ES-I3 (cell line): ENCODE results near the gene DYRK1A.
"Not testable (repeated sequence)": the region's sequence is repeated elsewhere in the genome, so short reads cannot be mapped to it uniquely, and the experiment has no call there.

Source experiments
- H3K36me3 ChIP-seq: 2 replicates; pipeline ENCODE4 v1.6.1; 2013; ENCODE audit warnings: mild to moderate bottlenecking, low read length, control low read depth, moderate library complexity; ENCODE audit not compliant: insufficient read depth
- H3K4me1 ChIP-seq: 2 replicates; pipeline ENCODE4 v1.6.1; 2013; ENCODE audit warnings: mild to moderate bottlenecking, control low read depth, low read length; ENCODE audit not compliant: insufficient read depth
- H3K9ac ChIP-seq: 2 replicates; pipeline ENCODE4 v1.6.1; 2013; ENCODE audit warnings: low read depth, mild to moderate bottlenecking, low read length, moderate library complexity
- H3K9me3 ChIP-seq: 2 replicates; pipeline ENCODE4 v1.6.1; 2013; ENCODE audit warnings: mild to moderate bottlenecking, low read length, moderate library complexity; ENCODE audit not compliant: control insufficient read depth, insufficient read depth

The DYRK1A gene

DNA sequence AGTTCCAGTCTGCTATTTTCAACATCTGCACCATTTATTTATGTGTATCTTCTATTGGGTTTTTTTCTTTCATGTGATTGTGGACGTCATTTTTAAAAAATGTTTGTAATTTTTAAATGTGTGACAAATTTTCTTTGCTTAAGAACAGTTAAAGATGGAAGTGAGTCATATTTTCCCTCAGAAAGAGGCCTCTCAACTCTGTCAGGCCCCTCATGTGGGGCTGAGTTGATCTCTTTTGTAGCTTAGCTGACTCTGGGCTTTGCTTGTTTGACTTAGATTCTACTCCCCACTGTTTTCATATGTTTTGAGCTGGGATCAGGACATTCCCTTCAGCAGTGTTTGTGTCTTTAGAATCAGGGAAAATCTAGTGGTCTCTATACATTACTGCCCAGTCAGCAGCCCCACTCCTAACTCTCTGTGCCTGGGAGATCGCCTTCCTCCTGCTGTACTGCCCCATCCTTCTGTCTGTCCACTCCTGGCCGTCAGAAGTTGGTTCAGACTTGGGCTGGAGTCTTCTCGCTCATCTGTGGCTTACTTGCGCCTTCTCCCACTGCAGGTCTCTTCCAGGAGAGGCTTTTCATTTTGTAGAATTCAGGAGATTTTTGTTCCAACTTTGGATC lies 137.4 kb downstream of the DYRK1A start:
- H3K36me3 ChIP-seq, result peaks cover 16% of the 10 kb centered on the region
- no peaks in the 10 kb centered on the region for H3K4me1 ChIP-seq

GRCh38 chr21:37505963-37506362 lies 139.4 kb downstream of the DYRK1A start:
- Histone ChIP-seq H3K9ac (no peak overlapping the region), H3K36me3 (peaks cover 22% of the 10 kb centered on the region), H3K9me3 (peaks cover 7% of the 10 kb centered on the region; the same call in 1 of the 2 replicates), H3K4me1 (no peaks in the 10 kb centered on the region)

More for the DNA sequence above, 137.4 kb downstream of the DYRK1A start:
- Histone ChIP-seq H3K9ac (no peak overlapping the region; the same call in 1 of the 2 replicates), H3K9me3 (peaks cover 7% of the 10 kb centered on the region; the same call in 1 of the 2 replicates)

- peaks cover 35% of the 10 kb centered on the region for H3K36me3 ChIP-seq
- H3K9me3 ChIP-seq, result no peaks in the 10 kb centered on the region; the same call in 1 of the 2 replicates
- H3K9ac ChIP-seq, result no peak overlapping the region
- H3K4me1 ChIP-seq, result peaks cover 7% of the 10 kb centered on the region
These were observed 141.1 kb downstream of the DYRK1A start for GRCh38 chr21:37507716-37508115.

DNA sequence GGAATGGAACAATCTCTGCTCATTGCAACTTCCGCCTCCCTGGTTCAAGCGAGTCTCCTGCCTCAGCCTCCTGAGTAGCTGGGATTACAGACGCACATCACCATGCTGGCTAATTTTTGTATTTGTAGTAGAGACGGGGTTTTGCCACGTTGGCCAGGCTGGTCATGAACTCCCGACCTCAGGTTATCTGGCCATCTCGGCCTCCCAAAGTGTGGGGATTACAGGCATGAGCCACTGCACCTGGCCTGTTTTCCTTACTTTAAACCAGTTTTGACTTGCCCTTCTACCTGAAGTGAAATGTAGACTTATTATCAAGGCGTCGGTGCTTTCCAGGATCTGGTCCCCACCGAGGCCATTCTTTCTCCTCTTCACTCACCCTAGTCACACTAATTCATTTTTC lies 141.8 kb downstream of the DYRK1A start:
- Histone ChIP-seq H3K4me1 (peaks cover 11% of the 10 kb centered on the region), H3K9ac (no peak overlapping the region), H3K36me3 (peaks cover 37% of the 10 kb centered on the region), H3K9me3 (no peaks in the 10 kb centered on the region)

DNA sequence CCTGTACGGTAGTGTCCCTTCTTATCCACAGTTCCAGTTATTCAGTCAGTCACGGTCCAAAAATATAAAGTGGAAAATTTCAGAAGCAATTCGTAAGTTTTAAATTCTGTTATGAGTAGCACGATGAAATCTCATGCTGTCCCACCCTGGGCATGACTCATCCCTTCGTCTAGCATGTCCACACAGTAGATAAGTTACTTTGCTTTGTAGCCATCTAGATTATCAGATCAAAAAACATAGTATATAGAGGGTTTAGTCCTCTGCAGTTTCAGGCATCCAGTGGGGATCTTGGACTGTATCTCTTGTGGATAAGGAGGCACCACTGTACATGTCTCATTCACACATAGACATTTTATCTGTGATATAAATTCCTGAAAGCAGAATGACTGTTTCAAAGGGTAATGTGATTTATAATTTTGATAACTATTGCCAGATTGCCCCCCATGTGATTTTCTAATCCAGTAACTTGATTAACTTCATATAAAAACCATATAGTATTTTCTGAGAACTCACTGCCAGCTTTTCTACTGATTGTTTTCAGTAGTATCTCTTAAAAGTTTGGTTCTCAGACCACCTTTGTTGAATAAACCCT lies 143.3 kb downstream of the DYRK1A start:
- Histone ChIP-seq H3K36me3 (peaks cover 39% of the 10 kb centered on the region), H3K9ac (no peak overlapping the region), H3K4me1 (peaks cover 14% of the 10 kb centered on the region), H3K9me3 (no peaks in the 10 kb centered on the region)

DNA sequence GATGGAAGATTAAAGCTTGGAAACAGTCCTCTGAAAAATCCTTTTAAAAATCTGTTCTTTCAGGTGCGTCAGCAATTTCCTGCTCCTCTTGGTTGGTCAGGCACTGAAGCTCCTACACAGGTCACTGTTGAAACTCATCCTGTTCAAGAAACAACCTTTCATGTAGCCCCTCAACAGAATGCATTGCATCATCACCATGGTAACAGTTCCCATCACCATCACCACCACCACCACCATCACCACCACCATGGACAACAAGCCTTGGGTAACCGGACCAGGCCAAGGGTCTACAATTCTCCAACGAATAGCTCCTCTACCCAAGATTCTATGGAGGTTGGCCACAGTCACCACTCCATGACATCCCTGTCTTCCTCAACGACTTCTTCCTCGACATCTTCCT lies 145.3 kb downstream of the DYRK1A start:
- no peaks in the 10 kb centered on the region for H3K9me3 ChIP-seq
- peaks cover 34% of the 10 kb centered on the region for H3K36me3 ChIP-seq
- H3K4me1 ChIP-seq, result peaks cover 14% of the 10 kb centered on the region
- H3K9ac ChIP-seq, result no peak overlapping the region

DNA sequence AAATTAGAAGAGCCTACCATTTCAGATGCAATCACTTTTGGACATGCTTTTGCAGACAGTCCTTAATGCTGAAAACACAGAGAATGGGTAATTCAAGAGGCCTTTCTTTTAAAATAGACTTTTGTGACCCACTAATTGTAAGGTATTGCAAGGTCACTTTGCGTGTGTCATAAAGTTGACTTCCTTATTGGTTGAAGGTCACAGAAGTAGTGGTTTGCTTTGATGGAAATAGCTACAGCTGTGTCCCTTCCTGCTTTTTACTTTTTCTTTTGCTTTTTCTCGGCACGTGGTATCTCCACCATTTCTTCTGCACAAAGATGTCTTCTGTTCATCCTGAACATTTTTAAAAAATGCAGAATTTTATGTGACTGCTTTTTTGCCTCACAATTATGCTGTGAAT lies 146.8 kb downstream of the DYRK1A start:
- Histone ChIP-seq H3K9ac (no peak overlapping the region), H3K9me3 (no peaks in the 10 kb centered on the region), H3K36me3 (peaks cover 27% of the 10 kb centered on the region), H3K4me1 (peaks cover 14% of the 10 kb centered on the region)

DNA sequence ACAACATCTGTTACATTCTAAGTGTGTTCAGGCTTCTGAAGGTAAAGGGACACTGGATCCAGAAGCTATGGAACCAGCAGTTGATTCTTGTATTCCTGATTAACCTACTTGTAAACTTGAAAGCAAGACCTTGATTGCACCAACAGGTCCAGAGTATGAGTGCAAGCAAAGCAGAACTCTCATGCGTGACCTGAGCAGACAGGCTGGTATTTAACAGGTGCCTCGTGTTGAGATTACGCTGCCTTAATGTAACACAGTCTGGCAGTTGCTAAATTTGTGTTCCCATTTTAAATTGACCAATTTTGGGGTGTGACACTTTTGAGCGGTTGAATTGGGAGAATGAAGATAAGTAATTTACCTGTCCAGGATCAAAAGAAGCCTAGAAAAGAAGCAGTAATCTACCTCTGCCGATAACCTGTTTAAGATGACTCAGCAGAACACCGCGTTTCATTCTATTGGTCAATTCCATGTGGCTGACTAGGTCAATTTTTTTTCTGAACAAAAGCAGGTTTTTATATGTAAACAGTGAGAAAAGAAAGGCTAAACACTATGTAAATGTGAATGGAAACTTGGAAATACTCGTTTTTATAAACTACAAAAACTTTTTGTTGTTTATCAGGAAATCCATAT lies 147.6 kb downstream of the DYRK1A start:
- H3K36me3 ChIP-seq, result peaks cover 27% of the 10 kb centered on the region
- no peaks in the 10 kb centered on the region for H3K9me3 ChIP-seq
- no peak overlapping the region for H3K9ac ChIP-seq
- H3K4me1 ChIP-seq, result peaks cover 14% of the 10 kb centered on the region

DNA sequence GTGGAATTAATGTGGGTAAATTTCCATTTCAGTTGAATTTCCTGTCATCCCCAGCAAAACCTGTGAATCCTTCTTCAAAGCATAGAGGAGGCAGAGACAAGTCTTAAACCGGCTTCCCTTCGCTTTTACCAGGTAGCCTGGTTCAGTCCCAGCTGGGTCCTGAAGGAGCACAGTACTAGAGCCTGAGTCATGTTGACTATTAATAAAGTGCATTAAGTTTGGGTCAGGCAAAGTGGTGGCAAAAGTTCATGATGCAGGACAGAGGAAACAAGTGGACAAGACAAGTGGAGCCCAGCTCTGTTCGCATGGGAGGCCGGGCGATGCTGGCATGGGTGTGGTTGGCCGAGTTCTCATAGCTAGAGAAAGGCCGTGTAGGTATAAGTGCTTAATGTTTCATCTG lies 150.4 kb downstream of the DYRK1A start:
- no peaks in the 10 kb centered on the region for H3K9me3 ChIP-seq
- peaks cover 22% of the 10 kb centered on the region for H3K4me1 ChIP-seq
- peaks cover 13% of the 10 kb centered on the region for H3K36me3 ChIP-seq
- no peak overlapping the region for H3K9ac ChIP-seq

- 0 out of 2 replicates have a peak, but pooled peaks cover under 1% of the 10 kb centered on the region for H3K36me3 ChIP-seq
- peaks cover 12% of the 10 kb centered on the region for H3K4me1 ChIP-seq
- no peaks in the 10 kb centered on the region for H3K9me3 ChIP-seq
- no peak overlapping the region for H3K9ac ChIP-seq
These were observed 154.2 kb downstream of the DYRK1A start for GRCh38 chr21:37520801-37521200.

- peaks cover 12% of the 10 kb centered on the region for H3K4me1 ChIP-seq
- no peak overlapping the region for H3K9ac ChIP-seq
- no peaks in the 10 kb centered on the region for H3K9me3 ChIP-seq
- no peaks in the 10 kb centered on the region for H3K36me3 ChIP-seq
These were observed 155.1 kb downstream of the DYRK1A start for GRCh38 chr21:37521658-37522057.

- H3K36me3 ChIP-seq, result no peaks in the 10 kb centered on the region
- no peaks in the 10 kb centered on the region for H3K9me3 ChIP-seq
- peaks cover 12% of the 10 kb centered on the region for H3K4me1 ChIP-seq
- H3K9ac ChIP-seq, result no peak overlapping the region
These were observed 156.2 kb downstream of the DYRK1A start for GRCh38 chr21:37522641-37523295.

DNA sequence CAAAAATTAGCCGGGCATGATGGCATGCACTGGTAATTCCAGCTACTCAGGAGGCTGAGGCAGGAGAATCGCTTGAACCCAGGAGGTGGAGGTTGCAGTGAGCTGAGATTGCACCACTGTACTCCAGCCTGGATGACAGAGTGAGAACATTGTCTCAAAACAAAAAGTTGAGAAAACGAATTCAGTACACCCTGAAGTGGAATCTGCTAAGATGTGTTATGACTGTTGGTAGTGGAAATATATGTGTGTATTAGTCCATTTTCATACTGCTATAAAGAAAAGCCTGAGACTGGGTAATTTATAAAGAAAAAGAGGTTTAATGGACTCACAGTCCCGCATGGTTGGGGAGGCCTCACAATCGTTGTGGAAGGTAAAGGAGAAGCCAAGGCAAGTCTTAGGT lies 158.4 kb downstream of the DYRK1A start:
- not testable (repeated sequence) for H3K9me3 ChIP-seq, H3K9ac ChIP-seq, H3K36me3 ChIP-seq
- peaks cover 11% of the 10 kb centered on the region for H3K4me1 ChIP-seq

- Histone ChIP-seq H3K9me3 (no peaks in the 10 kb centered on the region), H3K9ac (no peak overlapping the region), H3K36me3 (no peaks in the 10 kb centered on the region), H3K4me1 (peaks cover 2% of the 10 kb centered on the region; the same call in 1 of the 2 replicates)
These were observed 159.2 kb downstream of the DYRK1A start for GRCh38 chr21:37525810-37526209.
